PC-3 (cell line): ENCODE data around the gene NUDT8. TPM values are rescaled to one million over a fixed set of nuclear protein-coding genes. Genes with fewer than 3 reads are reported as not detected.

Experiments
- ATAC-seq: fragments of 200-7000 bp; cut with Tn5 transposase; 2 replicates; pipeline ENCODE4 v1.9.1; 2020; ENCODE audit warnings: mild to moderate bottlenecking, moderate library complexity
- BruUV-seq: library from RNA; stranded (reverse); fragments of 400-500 nt; replicated peaks from 2 replicates; lab custom pipeline; 2021; lab: Mats Ljungman, UMichigan
- CTCF ChIA-PET: fragments of 300-600 bp; sonication (Branson Sonifier 250); formaldehyde crosslinking; loops from one replicate; lab custom pipeline; 2022; ENCODE audit warnings: antibody characterized with exemption; lab: Charles Lee
- POLR2A ChIA-PET: fragments of 300-600 bp; sonication (Branson Sonifier 250); formaldehyde crosslinking; loops from one replicate; lab custom pipeline; 2022; ENCODE audit warnings: antibody characterized with exemption; ENCODE audit not compliant: unreplicated experiment; lab: Charles Lee
- DNase-seq: peaks from one replicate; pipeline ENCODE4 v3.0.0-alpha.2; 2015
- H2AFZ ChIP-seq: fragments of 300-600 bp; sonication (generic); 2 replicates; pipeline ENCODE4 v1.6.0; 2016; ENCODE audit warnings: antibody characterized with exemption, low read length
- H3F3A ChIP-seq: fragments of 300-600 bp; sonication (generic); one replicate; pipeline ENCODE4 v1.6.0; 2017; ENCODE audit warnings: antibody characterized with exemption, low read length, control low read depth, mild to moderate bottlenecking; ENCODE audit not compliant: unreplicated experiment
- H3K27ac ChIP-seq: fragments of 300-600 bp; sonication (generic); 2 replicates; pipeline ENCODE4 v1.5.1; 2016; ENCODE audit warnings: mild to moderate bottlenecking, low read length
- H3K27me3 ChIP-seq: fragments of 300-600 bp; sonication (generic); 2 replicates; pipeline ENCODE4 v1.6.1; 2016; ENCODE audit warnings: low read length, mixed read lengths
- H3K36me3 ChIP-seq: fragments of 300-600 bp; sonication (generic); 2 replicates; pipeline ENCODE4 v1.6.1; 2016; ENCODE audit warnings: low read depth, mixed run types, low read length, mixed read lengths
- H3K4me1 ChIP-seq: fragments of 300-600 bp; sonication (generic); 2 replicates; pipeline ENCODE4 v1.5.1; 2016; ENCODE audit warnings: low read length; ENCODE audit not compliant: insufficient read depth
- H3K4me2 ChIP-seq: fragments of 300-600 bp; sonication (generic); 2 replicates; pipeline ENCODE4 v1.6.0; 2016; ENCODE audit warnings: low read length
- H3K4me3 ChIP-seq: fragments of 300-600 bp; sonication (generic); 2 replicates; pipeline ENCODE4 v1.5.1; 2016; ENCODE audit warnings: mild to moderate bottlenecking, low read length, mixed read lengths
- H3K79me2 ChIP-seq: fragments of 300-600 bp; sonication (generic); 2 replicates; pipeline ENCODE4 v1.6.1; 2017; ENCODE audit warnings: low read length, mixed read lengths
- H3K9ac ChIP-seq: fragments of 300-600 bp; sonication (generic); 2 replicates; pipeline ENCODE4 v1.6.0; 2016; ENCODE audit warnings: mild to moderate bottlenecking, low read length
- H3K9me2 ChIP-seq: fragments of 300-600 bp; sonication (generic); replicated peaks from 2 replicates; pipeline ENCODE4 v1.6.1; 2016; ENCODE audit warnings: mixed run types, low read length, mixed read lengths
- H3K9me3 ChIP-seq: fragments of 300-600 bp; sonication (generic); 2 replicates; pipeline ENCODE4 v1.6.1; 2016; ENCODE audit warnings: low read length, mixed read lengths
- H4K20me1 ChIP-seq: fragments of 300-600 bp; sonication (generic); 2 replicates; pipeline ENCODE4 v1.6.1; 2016; ENCODE audit warnings: low read length, mixed read lengths
- CTCF ChIP-seq: fragments of 300-600 bp; sonication (generic); conservative IDR thresholded peaks from 2 replicates; pipeline ENCODE4 v1.5.1; 2017; ENCODE audit warnings: antibody characterized with exemption, low read depth, mild to moderate bottlenecking, low read length
- EZH2 ChIP-seq: fragments of 300-600 bp; sonication (generic); IDR thresholded peaks from one replicate; pipeline ENCODE4 v1.6.1; 2017; ENCODE audit warnings: antibody characterized with exemption, mild to moderate bottlenecking, low read length; ENCODE audit not compliant: unreplicated experiment
- EZH2phosphoT487 ChIP-seq: fragments of 300-600 bp; sonication (generic); IDR thresholded peaks from 2 replicates; pipeline ENCODE4 v1.6.1; 2018; ENCODE audit warnings: mild to moderate bottlenecking, antibody characterized with exemption, low read length, borderline replicate concordance
- intact Hi-C: fragments of 100-400 bp; cut with micrococcal nuclease; formaldehyde crosslinking; loops from 2 replicates; pipeline ENCODE4 v1.9.0; 2023
- total RNA-seq: library from RNA; depleted of rRNA; stranded (reverse); fragments of >200 nt; gene quantifications from 2 replicates; pipeline ENCODE4 v1.2.3, GENCODE V29; 2014

NUDT8 gene
- total RNA-seq, 1 experiment from 2014 or later, result 50.6 TPM

- ChIA-PET CTCF (no interaction called here), POLR2A (no interaction called here)
- Histone ChIP-seq H3K27me3 (no peaks in the 10 kb centered on the region), H3K4me2 (no peak overlapping the region), H3K27ac (no peak overlapping the region), H3K9me3 (no peaks in the 10 kb centered on the region), H3K9me2 (no peaks in the 10 kb centered on the region), H3K9ac (no peak overlapping the region), H3K36me3 (no peaks in the 10 kb centered on the region), H3K4me3 (no peak overlapping the region), H3K79me2 (no peaks in the 10 kb centered on the region), H3F3A (no peaks in the 10 kb centered on the region), H3K4me1 (peaks cover 20% of the 10 kb centered on the region), H2AFZ (no peak overlapping the region), H4K20me1 (no peaks in the 10 kb centered on the region)
- ATAC-seq (no peak), DNase-seq (no peak)
- BruUV-seq, result no TSS peak
- intact Hi-C loops, result no loop called here
- no peak for TF ChIP-seq EZH2
- no peak for TF ChIP-seq CTCF
- no peak for TF ChIP-seq EZH2phosphoT487
Observed at GRCh38 chr11:67671211-67671520, 41.4 kb upstream of the NUDT8 start.

- Histone ChIP-seq H3K27ac (no peak overlapping the region), H3K79me2 (no peaks in the 10 kb centered on the region), H3K4me3 (no peak overlapping the region), H3K9me3 (no peaks in the 10 kb centered on the region), H3K27me3 (no peaks in the 10 kb centered on the region), H3K36me3 (no peaks in the 10 kb centered on the region), H2AFZ (no peak overlapping the region), H3K4me2 (no peak overlapping the region), H3K4me1 (peaks cover 20% of the 10 kb centered on the region), H3K9me2 (no peaks in the 10 kb centered on the region), H4K20me1 (no peaks in the 10 kb centered on the region), H3K9ac (no peak overlapping the region), H3F3A (no peaks in the 10 kb centered on the region)
- ATAC-seq (no peak), DNase-seq (no peak)
- no peak for TF ChIP-seq EZH2phosphoT487
- no peak for TF ChIP-seq CTCF
- no peak for TF ChIP-seq EZH2
- ChIA-PET POLR2A (no interaction called here), CTCF (no interaction called here)
- BruUV-seq, result no TSS peak
- intact Hi-C loops, result no loop called here
Observed at GRCh38 chr11:67670316-67671210, 40.8 kb upstream of the NUDT8 start.

GRCh38 chr11:67668192-67668551 is 38.4 kb upstream of the NUDT8 start:
- no peaks in the 10 kb centered on the region for H3K36me3 ChIP-seq
- DNase-seq, result no peak
- ChIA-PET CTCF (no interaction called here), POLR2A (interaction anchor here (0.7 kb wide), 1 partner anchor 8 kb away, joined by 4 read pairs; no protein-coding TSS in a partner anchor)
- no peak overlapping the region for H3K9ac ChIP-seq
- H3K79me2 ChIP-seq, result no peaks in the 10 kb centered on the region
- ATAC-seq, result no peak
- H3K4me3 ChIP-seq, result no peak overlapping the region
- H3F3A ChIP-seq, result no peaks in the 10 kb centered on the region
- no peak overlapping the region for H3K27ac ChIP-seq
- H3K9me2 ChIP-seq, result no peaks in the 10 kb centered on the region
- intact Hi-C loops, result no loop called here
- no TSS peak for BruUV-seq
- no peaks in the 10 kb centered on the region for H3K4me1 ChIP-seq
- H3K27me3 ChIP-seq, result no peaks in the 10 kb centered on the region
- H4K20me1 ChIP-seq, result no peaks in the 10 kb centered on the region
- H2AFZ ChIP-seq, result no peak overlapping the region
- H3K9me3 ChIP-seq, result no peaks in the 10 kb centered on the region
- H3K4me2 ChIP-seq, result no peak overlapping the region
- no peak for TF ChIP-seq EZH2phosphoT487
